DMS153 treated with DMSO at 0.1 percent for 48 hours (cell line): ENCODE results near the gene MAD1L1.

ENCODE experiments used
- DNase-seq: peaks from one replicate; lab custom pipeline; 2025; ENCODE audit not compliant: unreplicated experiment; lab: John Stamatoyannopoulos, UW

The MAD1L1 gene

GRCh38 chr7:2141651-2142050 is 91.1 kb downstream of the MAD1L1 start:
- no peak for DNase-seq

- no peak for DNase-seq
These were observed 91.7 kb downstream of the MAD1L1 start for GRCh38 chr7:2141021-2141410.

- DNase-seq = no peak
These were observed 92.3 kb downstream of the MAD1L1 start for GRCh38 chr7:2140216-2141020.

- DNase-seq = no peak
These were observed 93.6 kb downstream of the MAD1L1 start for GRCh38 chr7:2139004-2139699.

- DNase-seq = no peak
These were observed 94.5 kb downstream of the MAD1L1 start for GRCh38 chr7:2138146-2138765.

GRCh38 chr7:2134740-2135139 is 98.0 kb downstream of the MAD1L1 start:
- no peak for DNase-seq

GRCh38 chr7:2132243-2132642 is 100.5 kb downstream of the MAD1L1 start:
- no peak for DNase-seq

GRCh38 chr7:2131800-2132199 is 100.9 kb downstream of the MAD1L1 start:
- DNase-seq = no peak

GRCh38 chr7:2131341-2131740 is 101.4 kb downstream of the MAD1L1 start:
- no peak for DNase-seq

GRCh38 chr7:2130096-2130375 is 102.7 kb downstream of the MAD1L1 start:
- DNase-seq = no peak

- DNase-seq = peak; percentile 54
These were observed 103.2 kb downstream of the MAD1L1 start for GRCh38 chr7:2129323-2130095.

- DNase-seq = no peak
These were observed 104.0 kb downstream of the MAD1L1 start for GRCh38 chr7:2128601-2129322.

GRCh38 chr7:2126621-2127020 is 106.1 kb downstream of the MAD1L1 start:
- DNase-seq = no peak

GRCh38 chr7:2125931-2126330 is 106.8 kb downstream of the MAD1L1 start:
- DNase-seq = no peak

- peak; percentile 88 for DNase-seq
These were observed 108.0 kb downstream of the MAD1L1 start for GRCh38 chr7:2124604-2125345.

- no peak for DNase-seq
These were observed 108.8 kb downstream of the MAD1L1 start for GRCh38 chr7:2123916-2124315.

- peak; percentile 96 for DNase-seq
These were observed 109.4 kb downstream of the MAD1L1 start for GRCh38 chr7:2123360-2123759.

- no peak for DNase-seq
These were observed 110.1 kb downstream of the MAD1L1 start for GRCh38 chr7:2122651-2123050.

GRCh38 chr7:2120841-2121830 is 111.6 kb downstream of the MAD1L1 start:
- DNase-seq = no peak
